ENCODE measurements around the gene NAV2.
"Not testable (repeated sequence)": the region's sequence is repeated elsewhere in the genome, so short reads cannot be mapped to it uniquely, and the experiment has no call there.

NAV2 gene

GRCh38 chr11:19910931-19911330 lies 198.3 kb downstream of the NAV2 start:
- DNase-seq = no peak

GRCh38 chr11:19912115-19912957 lies 199.7 kb downstream of the NAV2 start:
- DNase-seq = no peak

GRCh38 chr11:19912958-19913892 lies 200.6 kb downstream of the NAV2 start:
- no peak for DNase-seq

GRCh38 chr11:19913893-19914249 lies 201.2 kb downstream of the NAV2 start:
- no peak for DNase-seq

GRCh38 chr11:19915808-19916207 lies 203.2 kb downstream of the NAV2 start:
- DNase-seq = no peak

- no peak for DNase-seq
Measured at GRCh38 chr11:19917069-19917468, 204.4 kb downstream of the NAV2 start.

GRCh38 chr11:19918302-19919049 lies 205.8 kb downstream of the NAV2 start:
- DNase-seq = no peak

GRCh38 chr11:19919050-19919561 lies 206.5 kb downstream of the NAV2 start:
- DNase-seq = no peak

- no peak for DNase-seq
Measured at GRCh38 chr11:19920982-19921381, 208.3 kb downstream of the NAV2 start.

- DNase-seq = no peak
Measured at GRCh38 chr11:19921976-19922688, 209.5 kb downstream of the NAV2 start.

GRCh38 chr11:19922689-19923035 lies 210.0 kb downstream of the NAV2 start:
- DNase-seq = no peak

GRCh38 chr11:19923626-19924025 lies 211.0 kb downstream of the NAV2 start:
- DNase-seq = no peak

- DNase-seq = no peak
Measured at GRCh38 chr11:19924311-19924710, 211.7 kb downstream of the NAV2 start.

- no peak for DNase-seq
Measured at GRCh38 chr11:19924716-19925115, 212.1 kb downstream of the NAV2 start.

- DNase-seq = not testable (repeated sequence)
Measured at GRCh38 chr11:19927403-19927802, 214.8 kb downstream of the NAV2 start.

GRCh38 chr11:19929147-19929546 lies 216.5 kb downstream of the NAV2 start:
- no peak for DNase-seq

GRCh38 chr11:19929655-19930054 lies 217.0 kb downstream of the NAV2 start:
- DNase-seq = no peak

- no peak for DNase-seq
Measured at GRCh38 chr11:19931141-19931770, 218.6 kb downstream of the NAV2 start.

GRCh38 chr11:19931771-19932369 lies 219.2 kb downstream of the NAV2 start:
- DNase-seq = no peak

- no peak for DNase-seq
Measured at GRCh38 chr11:19933132-19933735, 220.6 kb downstream of the NAV2 start.
